GM18951 (cell line): ENCODE results near the gene NAV2.

Experiments
- POLR2A ChIP-seq: IDR thresholded peaks from 4 replicates; pipeline ENCODE4 v1.6.1; 2011; ENCODE audit warnings: mild to moderate bottlenecking; ENCODE audit not compliant: insufficient read length, insufficient read depth; ENCODE audit errors: extremely low read depth
- in situ Hi-C: fragments of 300-500 bp; cut with MboI; formaldehyde crosslinking; loops from one replicate; pipeline ENCODE4 v1.12.0; 2022; ENCODE audit warnings: low sequenced_read_pairs, mixed read lengths, inconsistent platforms; ENCODE audit not compliant: unreplicated experiment

NAV2 gene

DNA sequence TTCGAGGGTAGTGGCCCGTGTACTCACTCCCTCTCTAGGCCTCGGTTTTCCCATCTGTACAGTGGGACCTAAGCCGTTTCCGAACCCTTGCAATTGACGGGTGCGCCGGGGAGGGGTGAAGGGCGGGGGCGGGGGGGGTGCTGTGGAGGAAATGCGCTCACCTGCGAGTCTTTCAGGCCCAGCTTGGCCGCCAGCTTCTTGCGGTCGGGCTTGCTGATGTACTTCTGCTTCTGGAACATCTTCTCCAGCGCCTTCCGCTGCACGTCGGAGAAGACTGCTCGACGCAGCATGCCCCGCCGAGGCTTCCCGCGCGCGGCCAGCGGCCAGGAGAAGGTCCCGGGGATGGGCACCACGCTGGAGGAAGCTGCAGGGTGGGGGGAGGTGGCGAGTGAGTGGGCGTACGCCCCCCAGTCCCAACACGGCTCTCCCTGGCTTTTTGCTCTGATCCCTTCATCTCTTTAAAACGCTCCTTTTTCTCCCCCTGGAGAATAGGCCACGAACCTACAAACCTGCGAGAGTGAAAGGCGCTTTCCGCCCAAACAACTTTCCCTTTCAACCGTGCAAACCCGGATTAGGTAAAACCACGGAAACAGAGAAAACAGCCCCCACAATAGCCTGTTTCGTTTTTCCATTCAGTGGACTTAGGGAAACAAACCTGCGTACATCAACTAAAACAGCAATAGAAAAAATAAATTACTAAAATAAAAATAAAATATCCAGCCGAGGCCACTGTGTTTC, 444.4 kb downstream of the NAV2 start:
- in situ Hi-C loops = no loop called here
- TF ChIP-seq POLR2A = no peak

DNA sequence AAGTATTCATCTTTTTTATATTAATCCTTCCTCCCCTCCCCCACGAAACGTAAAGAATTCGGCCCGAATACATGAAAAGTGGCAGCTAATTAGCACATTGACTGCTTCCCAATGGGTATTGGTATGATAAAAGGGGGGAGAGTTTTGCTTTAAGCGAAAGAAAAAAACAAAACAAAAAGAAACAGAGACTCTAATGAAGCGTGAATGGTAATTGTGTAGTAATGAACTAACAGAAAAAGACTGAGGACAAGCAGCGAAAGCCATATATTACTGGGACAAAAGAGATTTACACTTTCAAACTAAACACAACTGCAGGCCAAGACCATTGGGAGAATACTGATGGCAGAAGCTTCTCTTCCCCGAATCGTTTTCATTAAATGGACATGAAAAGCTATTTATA, 445.1 kb downstream of the NAV2 start:
- TF ChIP-seq POLR2A = no peak
- in situ Hi-C loops = no loop called here

DNA sequence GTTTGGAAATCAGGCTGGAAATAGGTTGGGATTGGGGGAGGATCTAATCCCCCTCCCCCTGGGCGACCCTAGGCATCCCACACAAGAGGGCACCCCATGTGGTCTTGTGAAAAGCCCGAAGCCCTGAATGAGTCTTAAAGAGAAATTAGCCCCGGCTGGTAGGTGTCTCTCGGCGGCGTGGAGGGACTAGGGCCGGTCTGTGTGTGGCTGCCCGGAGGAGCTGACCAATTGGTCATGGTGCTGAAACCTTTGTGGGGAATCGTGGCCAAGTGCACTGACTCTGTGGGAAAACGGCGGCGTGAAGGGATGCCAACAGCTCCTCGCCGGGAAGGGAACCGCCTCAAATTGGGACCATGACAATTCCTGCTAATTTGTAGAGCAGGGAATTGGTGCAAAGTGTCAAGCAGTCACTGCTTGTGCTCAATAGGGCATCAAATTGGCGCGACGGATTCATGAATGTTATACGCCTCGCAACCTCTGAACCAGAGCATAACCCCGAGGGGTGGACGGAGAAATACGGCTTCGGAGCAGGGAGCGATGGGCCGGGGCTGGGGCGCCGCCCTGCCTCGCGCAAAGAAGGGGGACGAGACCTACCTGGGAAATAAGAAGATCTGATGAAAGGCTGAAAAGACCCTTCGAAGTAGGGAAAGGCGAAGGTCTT, 446.1 kb downstream of the NAV2 start:
- in situ Hi-C loops = no loop called here
- no peak for TF ChIP-seq POLR2A

DNA sequence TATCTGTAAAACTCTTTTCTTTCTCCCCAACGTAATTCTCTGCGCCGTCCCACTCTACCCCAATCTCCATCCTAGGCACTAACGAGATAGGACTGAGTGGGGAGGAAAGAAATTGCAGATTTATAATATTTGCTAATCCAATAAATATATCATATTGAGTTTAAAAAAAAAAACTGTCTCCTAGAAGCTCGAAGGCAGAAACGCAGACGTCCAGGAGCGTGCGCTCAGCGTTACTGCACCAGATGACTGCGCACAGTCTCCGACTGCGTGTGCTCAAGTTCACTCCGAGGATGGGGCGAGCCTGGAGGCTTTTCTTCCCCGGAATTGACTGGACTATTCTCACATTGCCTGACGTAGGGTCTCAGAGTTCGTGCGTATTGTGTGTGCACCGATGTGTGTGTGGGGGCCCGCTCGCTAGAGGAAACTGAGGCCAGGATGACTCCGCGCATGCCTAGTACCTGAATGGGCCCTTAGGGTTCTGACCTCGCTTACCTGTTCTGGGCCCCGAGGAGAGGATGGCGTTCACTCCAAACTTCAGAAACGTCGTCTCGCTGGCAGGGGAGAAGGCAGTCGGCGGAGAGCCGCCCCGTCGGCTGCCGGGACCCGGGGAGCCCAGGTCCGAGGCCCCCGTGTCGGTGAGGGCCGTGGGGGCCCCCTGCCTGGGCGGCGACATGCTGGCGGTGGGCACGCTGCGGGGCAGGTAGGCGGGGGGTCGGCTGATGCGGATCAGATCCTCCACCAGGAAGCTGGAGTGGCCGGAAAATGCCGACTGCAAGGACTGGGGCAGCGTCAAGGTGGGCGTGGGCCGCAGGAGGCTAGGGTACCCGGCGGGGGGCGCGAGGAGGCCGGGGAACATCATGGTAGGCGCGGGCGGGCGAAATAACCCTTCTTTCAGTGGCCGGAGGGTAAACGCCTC, 447.1 kb downstream of the NAV2 start:
- in situ Hi-C loops = no loop called here
- no peak for TF ChIP-seq POLR2A

DNA sequence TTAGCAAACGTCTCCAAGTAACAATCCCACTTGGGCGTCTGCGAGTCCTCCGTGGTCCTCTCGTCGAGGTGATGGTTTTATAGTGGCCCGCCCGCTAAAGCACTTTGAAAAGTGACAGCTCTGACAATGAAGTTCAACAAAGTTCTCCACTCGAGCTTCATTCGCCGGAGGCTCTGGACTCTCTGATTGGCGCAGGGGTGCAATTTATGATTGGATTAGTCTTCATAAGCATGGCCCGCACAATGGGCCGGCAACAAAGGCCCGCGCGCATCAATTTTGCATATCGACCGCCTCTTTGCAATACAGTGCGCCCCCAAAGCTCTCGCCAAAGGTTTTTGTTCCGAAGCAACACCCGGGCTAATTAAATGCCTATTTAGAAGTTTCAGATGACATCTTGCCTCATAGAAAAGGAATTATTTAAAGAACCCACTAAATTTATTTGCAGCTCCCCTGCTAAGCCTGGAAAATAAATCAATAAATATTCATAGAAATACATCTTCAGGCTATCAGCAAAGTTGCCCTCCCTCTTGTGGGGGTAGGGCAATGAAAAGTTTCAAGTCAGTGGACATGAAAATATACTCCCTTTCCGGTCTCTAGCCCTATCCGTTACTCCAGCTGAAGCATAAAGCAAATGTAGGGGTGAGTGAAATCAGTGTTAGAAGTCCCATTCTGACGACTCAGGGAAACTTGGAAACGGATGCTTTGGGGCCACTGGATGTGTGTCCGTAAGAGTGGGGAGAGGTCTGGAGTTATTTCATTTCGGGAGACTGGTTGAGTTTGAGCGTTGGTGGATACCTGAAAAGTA, 448.0 kb downstream of the NAV2 start, which contains the start of gene DBX1:
TSS of gene DBX1 (minus strand) at position 51 of the 805 bp plus-strand sequence. CDS start 151 bp downstream, outside the sequence.
- in situ Hi-C loops = no loop called here
- TF ChIP-seq POLR2A = no peak

GRCh38 chr11:20161230-20161918, 448.7 kb downstream of the NAV2 start:
- TF ChIP-seq POLR2A = no peak
- in situ Hi-C loops = no loop called here

DNA sequence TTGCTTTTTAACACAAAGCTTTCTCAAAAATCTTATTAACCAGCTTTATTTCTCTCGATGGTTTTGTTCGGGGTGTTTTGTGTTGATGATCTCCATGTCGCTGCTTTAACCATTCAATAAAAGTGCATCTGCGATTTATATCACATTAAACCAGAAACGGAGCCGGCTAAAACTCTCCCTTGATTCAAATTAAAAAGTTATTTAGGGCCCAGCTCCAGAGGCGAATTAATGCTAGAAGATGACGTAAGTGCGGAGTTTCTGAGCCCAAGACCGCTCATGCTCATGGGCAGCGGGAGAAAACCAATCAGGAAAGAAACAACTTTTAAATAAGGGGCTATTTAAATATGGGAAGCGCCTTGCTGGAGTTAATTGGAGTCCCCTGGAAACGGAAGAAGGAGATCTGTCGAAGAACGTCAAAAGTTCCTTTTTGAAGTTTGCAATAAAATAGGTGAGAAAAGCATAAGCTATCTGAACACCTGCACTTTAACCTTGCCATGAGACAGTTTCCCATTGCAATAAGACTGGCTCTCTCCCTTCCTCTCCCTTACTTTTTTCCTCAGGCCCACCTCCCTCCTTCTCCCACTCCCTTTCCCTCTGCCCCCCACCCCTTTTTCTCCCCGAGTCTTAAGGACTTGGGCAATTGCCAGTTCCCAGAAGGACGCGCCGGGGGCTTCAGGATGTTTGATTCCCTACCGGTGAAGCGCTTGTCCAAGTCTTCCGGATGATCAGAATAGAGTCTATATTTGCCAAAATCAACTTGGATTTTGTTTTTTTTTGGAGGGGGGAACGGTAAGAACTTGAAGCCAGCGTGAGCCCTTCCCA, 449.5 kb downstream of the NAV2 start:
- TF ChIP-seq POLR2A = no peak
- in situ Hi-C loops = no loop called here

GRCh38 chr11:20162824-20163782, 450.5 kb downstream of the NAV2 start:
- no peak for TF ChIP-seq POLR2A
- in situ Hi-C loops = no loop called here

GRCh38 chr11:20163783-20164481, 451.3 kb downstream of the NAV2 start:
- no peak for TF ChIP-seq POLR2A

More at GRCh38 chr11:20163783-20164481, 451.3 kb downstream of the NAV2 start:
- in situ Hi-C loops = no loop called here
